ENCODE measurements around the gene SH2B3.

SH2B3 gene

GRCh38 chr12:111417290-111417689 is 11.6 kb downstream of the SH2B3 start:
- H3K79me2 ChIP-seq (ENCODE audit: insufficient read depth, low read depth): peaks cover 24% of the 10 kb centered on the region; the same call in 1 of the 2 replicates
- H2AFZ ChIP-seq (ENCODE audit: low read depth): no peak overlapping the region

GRCh38 chr12:111417784-111418593 is 12.3 kb downstream of the SH2B3 start:
- no peak for TF ChIP-seq CTCF (conservative IDR thresholded peaks at IDR 0.05; ENCODE audit: low read depth, low read length)
- Histone ChIP-seq H2AFZ (ENCODE audit: low read depth) (no peak overlapping the region), H3K27ac (no peak overlapping the region), H3K27me3 (ENCODE audit: insufficient read depth, low read depth) (no peaks in the 10 kb centered on the region), H3K4me2 (no peak overlapping the region), H3K4me3 (IDR thresholded peaks at IDR 0.05; ENCODE audit: insufficient read depth, low read depth, low read length) (no peak overlapping the region), H4K20me1 (ENCODE audit: insufficient read depth) (no peaks in the 10 kb centered on the region), H3K36me3 (ENCODE audit: insufficient read depth) (no peaks in the 10 kb centered on the region), H3K9ac (no peak overlapping the region), H3K4me1 (ENCODE audit: low read depth, poor library complexity, severe bottlenecking) (peaks cover 2% of the 10 kb centered on the region), H3K79me2 (ENCODE audit: insufficient read depth, low read depth) (peaks cover 20% of the 10 kb centered on the region; the same call in 1 of the 2 replicates)

More at GRCh38 chr12:111417290-111417689, 11.6 kb downstream of the SH2B3 start:
- no peaks in the 10 kb centered on the region for H3K36me3 ChIP-seq (ENCODE audit: insufficient read depth)
- no peaks in the 10 kb centered on the region for H3K27me3 ChIP-seq (ENCODE audit: insufficient read depth, low read depth)
- no peak overlapping the region for H3K9ac ChIP-seq
- TF ChIP-seq CTCF (conservative IDR thresholded peaks at IDR 0.05; ENCODE audit: low read depth, low read length): no peak
- peaks cover 5% of the 10 kb centered on the region for H3K4me1 ChIP-seq (ENCODE audit: low read depth, poor library complexity, severe bottlenecking)
- no peaks in the 10 kb centered on the region for H4K20me1 ChIP-seq (ENCODE audit: insufficient read depth)
- no peak overlapping the region for H3K4me2 ChIP-seq
- H3K4me3 ChIP-seq (IDR thresholded peaks at IDR 0.05; ENCODE audit: insufficient read depth, low read depth, low read length): no peak overlapping the region
- no peak overlapping the region for H3K27ac ChIP-seq

- Histone ChIP-seq H3K4me1 (ENCODE audit: low read depth, poor library complexity, severe bottlenecking) (peaks cover under 1% of the 10 kb centered on the region), H3K9ac (no peak overlapping the region), H2AFZ (ENCODE audit: low read depth) (no peak overlapping the region), H3K79me2 (ENCODE audit: insufficient read depth, low read depth) (peaks cover 15% of the 10 kb centered on the region; the same call in 1 of the 2 replicates), H3K4me2 (no peak overlapping the region), H3K27me3 (ENCODE audit: insufficient read depth, low read depth) (no peaks in the 10 kb centered on the region), H3K4me3 (IDR thresholded peaks at IDR 0.05; ENCODE audit: insufficient read depth, low read depth, low read length) (no peak overlapping the region), H3K27ac (no peak overlapping the region), H4K20me1 (ENCODE audit: insufficient read depth) (no peaks in the 10 kb centered on the region), H3K36me3 (ENCODE audit: insufficient read depth) (no peaks in the 10 kb centered on the region)
- TF ChIP-seq CTCF (conservative IDR thresholded peaks at IDR 0.05; ENCODE audit: low read depth, low read length): no peak
Measured at GRCh38 chr12:111418594-111418880, 12.8 kb downstream of the SH2B3 start.

- Histone ChIP-seq H2AFZ (ENCODE audit: low read depth) (no peak overlapping the region), H3K27ac (no peak overlapping the region), H3K79me2 (ENCODE audit: insufficient read depth, low read depth) (peaks cover 14% of the 10 kb centered on the region; the same call in 1 of the 2 replicates), H3K9ac (no peak overlapping the region), H4K20me1 (ENCODE audit: insufficient read depth) (no peaks in the 10 kb centered on the region), H3K4me2 (no peak overlapping the region), H3K27me3 (ENCODE audit: insufficient read depth, low read depth) (no peaks in the 10 kb centered on the region), H3K36me3 (ENCODE audit: insufficient read depth) (no peaks in the 10 kb centered on the region), H3K4me3 (IDR thresholded peaks at IDR 0.05; ENCODE audit: insufficient read depth, low read depth, low read length) (no peak overlapping the region), H3K4me1 (ENCODE audit: low read depth, poor library complexity, severe bottlenecking) (peaks cover 10% of the 10 kb centered on the region)
- TF ChIP-seq CTCF (conservative IDR thresholded peaks at IDR 0.05; ENCODE audit: low read depth, low read length): no peak
Measured at GRCh38 chr12:111419784-111420183, 14.1 kb downstream of the SH2B3 start.

Data from KMS-11 (cell line).